HG03457 (cell line): Measurements from ENCODE around the gene DMRT3.
"Not testable (repeated sequence)": the region's sequence is repeated elsewhere in the genome, so short reads cannot be mapped to it uniquely, and the experiment has no call there.

Experiments
- ATAC-seq: cut with Tn5 transposase; IDR thresholded peaks from one replicate; pipeline ENCODE4 v1.9.1; 2021; ENCODE audit warnings: moderate number of reproducible peaks; ENCODE audit not compliant: unreplicated experiment

DMRT3 gene

GRCh38 chr9:998299-999110 lies 22.1 kb downstream of the DMRT3 start:
- ATAC-seq = not testable (repeated sequence)

- ATAC-seq = no peak
Measured at GRCh38 chr9:1001838-1002237, 25.4 kb downstream of the DMRT3 start.

- ATAC-seq = no peak
Measured at GRCh38 chr9:1002678-1003077, 26.2 kb downstream of the DMRT3 start.

- ATAC-seq = no peak
Measured at GRCh38 chr9:1005043-1005667, 28.7 kb downstream of the DMRT3 start.

- ATAC-seq = no peak
Measured at GRCh38 chr9:1007312-1007711, 30.9 kb downstream of the DMRT3 start.

GRCh38 chr9:1008216-1008615 lies 31.8 kb downstream of the DMRT3 start:
- ATAC-seq = no peak

- ATAC-seq = peak; percentile 96
Measured at GRCh38 chr9:1009101-1009707, 32.7 kb downstream of the DMRT3 start.

- no peak for ATAC-seq
Measured at GRCh38 chr9:1013021-1013420, 36.6 kb downstream of the DMRT3 start.

GRCh38 chr9:1014225-1014624 lies 37.8 kb downstream of the DMRT3 start:
- ATAC-seq = no peak

GRCh38 chr9:1014640-1015039 lies 38.2 kb downstream of the DMRT3 start:
- no peak for ATAC-seq

GRCh38 chr9:1018121-1018520 lies 41.7 kb downstream of the DMRT3 start:
- no peak for ATAC-seq

- no peak for ATAC-seq
Measured at GRCh38 chr9:1024112-1024511, 47.7 kb downstream of the DMRT3 start.

GRCh38 chr9:1025131-1025530 lies 48.7 kb downstream of the DMRT3 start:
- no peak for ATAC-seq

- no peak for ATAC-seq
Measured at GRCh38 chr9:1026219-1026618, 49.8 kb downstream of the DMRT3 start.

GRCh38 chr9:1028501-1029190 lies 52.2 kb downstream of the DMRT3 start:
- no peak for ATAC-seq

- no peak for ATAC-seq
Measured at GRCh38 chr9:1031951-1032601, 55.6 kb downstream of the DMRT3 start.

GRCh38 chr9:1034271-1034670 lies 57.8 kb downstream of the DMRT3 start:
- no peak for ATAC-seq

GRCh38 chr9:1039589-1039988 lies 63.1 kb downstream of the DMRT3 start:
- no peak for ATAC-seq
